ENCODE results near the gene DHODH.
"Not testable (repeated sequence)": the region's sequence is repeated elsewhere in the genome, so short reads cannot be mapped to it uniquely, and the experiment has no call there.

DHODH gene

DNA sequence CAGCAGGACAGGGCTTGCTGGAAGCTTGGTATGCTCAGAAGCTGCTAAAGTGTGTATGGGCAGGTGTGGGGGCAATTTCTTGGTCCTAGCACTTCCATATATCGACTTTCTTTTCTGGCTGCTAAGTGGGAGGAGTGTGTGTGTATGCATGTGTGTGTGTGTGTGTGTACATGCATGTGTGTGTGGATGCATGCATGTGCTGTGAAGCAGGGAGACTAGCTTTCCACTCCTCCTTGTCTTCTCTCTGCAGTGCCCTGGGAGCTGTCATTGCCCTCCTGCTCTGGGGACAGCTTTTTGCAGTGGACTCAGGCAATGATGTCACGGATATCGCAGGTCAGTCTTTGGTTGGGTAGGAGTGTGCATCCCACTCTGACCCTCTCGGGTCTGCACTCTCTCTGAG, 47.4 kb downstream of the DHODH start:
- DNase-seq = no peak

DNA sequence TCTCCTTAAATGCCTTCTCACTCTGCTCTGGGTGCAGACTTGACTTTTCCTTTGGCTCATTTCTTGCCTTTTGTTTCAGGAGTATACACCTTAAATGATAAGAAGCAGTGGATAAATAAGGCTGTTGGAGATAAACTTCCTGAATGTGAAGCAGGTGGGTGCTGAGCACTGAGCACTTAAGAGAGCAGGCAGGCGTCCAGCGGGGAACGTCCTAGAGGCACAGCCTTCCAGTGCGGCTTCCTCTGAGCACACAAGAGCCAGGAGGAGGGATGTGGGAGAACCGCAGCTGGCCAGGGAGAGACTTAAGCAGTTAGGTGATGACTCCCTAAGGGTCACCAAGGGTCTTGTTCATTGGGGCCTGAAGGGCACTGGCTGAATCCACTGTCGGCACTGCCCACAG, 48.8 kb downstream of the DHODH start:
- DNase-seq = not testable (repeated sequence)

DNA sequence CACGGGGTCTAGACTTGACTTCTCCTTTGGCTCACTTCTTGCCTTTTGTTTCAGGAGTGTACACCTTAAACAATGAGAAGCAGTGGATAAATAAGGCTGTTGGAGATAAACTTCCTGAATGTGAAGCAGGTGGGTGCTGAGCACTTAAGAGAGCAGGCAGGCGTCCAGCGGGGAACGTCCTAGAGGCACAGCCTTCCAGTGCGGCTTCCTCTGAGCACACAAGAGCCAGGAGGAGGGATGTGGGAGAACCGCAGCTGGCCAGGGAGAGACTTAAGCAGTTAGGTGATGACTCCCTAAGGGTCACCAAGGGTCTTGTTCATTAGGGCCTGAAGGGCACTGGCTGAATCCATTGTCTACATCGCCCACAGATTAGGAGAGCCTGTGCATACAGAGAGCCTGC, 50.5 kb downstream of the DHODH start:
- DNase-seq = not testable (repeated sequence)

DNA sequence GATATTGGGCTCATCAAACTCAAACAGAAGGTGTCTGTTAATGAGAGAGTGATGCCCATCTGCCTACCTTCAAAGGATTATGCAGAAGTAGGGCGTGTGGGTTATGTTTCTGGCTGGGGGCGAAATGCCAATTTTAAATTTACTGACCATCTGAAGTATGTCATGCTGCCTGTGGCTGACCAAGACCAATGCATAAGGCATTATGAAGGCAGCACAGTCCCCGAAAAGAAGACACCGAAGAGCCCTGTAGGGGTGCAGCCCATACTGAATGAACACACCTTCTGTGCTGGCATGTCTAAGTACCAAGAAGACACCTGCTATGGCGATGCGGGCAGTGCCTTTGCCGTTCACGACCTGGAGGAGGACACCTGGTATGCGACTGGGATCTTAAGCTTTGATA, 51.9 kb downstream of the DHODH start:
- no peak for DNase-seq

DNA sequence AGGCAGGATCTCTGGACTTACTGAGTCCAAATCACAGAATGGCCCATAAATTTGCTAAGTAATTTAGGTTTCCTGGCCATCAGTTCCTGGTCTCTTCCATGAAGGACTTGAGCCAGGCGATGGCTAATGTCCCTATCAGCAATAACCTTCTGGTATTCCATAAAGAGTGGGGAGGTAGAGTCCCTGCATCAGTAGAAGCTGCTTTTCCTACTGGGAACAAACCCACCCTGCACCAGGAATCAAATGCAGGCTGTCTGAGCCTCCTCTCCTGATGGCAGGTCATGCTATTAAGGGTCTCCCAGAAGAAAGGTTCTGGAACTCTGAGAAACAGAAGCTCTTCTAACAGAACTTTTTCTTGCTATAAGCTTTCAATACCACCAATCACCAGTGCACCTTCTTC, 53.0 kb downstream of the DHODH start:
- no peak for DNase-seq

DNA sequence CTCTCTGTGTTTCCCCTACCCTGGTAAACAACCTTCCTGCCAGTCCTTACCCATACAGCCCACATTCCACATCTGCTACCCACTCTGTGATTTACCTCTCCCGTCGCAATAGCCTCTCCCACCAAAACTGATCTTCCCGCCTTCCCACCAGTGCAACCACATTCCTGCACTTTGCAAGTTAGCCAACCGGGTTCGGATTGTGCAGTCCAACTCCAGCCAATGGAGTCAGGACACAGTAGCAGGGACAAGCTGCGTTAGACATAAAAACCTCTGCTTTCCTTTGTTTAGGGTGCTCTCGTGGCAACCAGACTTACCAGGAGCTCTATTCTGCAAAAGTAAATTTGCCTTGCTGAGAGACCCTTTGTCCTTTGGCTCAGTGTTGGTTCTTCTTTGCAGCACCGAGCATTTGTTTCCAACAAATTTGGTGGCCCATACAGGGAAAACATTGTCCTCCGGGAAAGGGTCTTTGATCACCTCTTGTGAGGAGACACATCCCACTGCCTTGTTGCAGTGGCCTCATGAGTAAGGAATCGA, 55.9 kb downstream of the DHODH start:
- no peak for DNase-seq

DNA sequence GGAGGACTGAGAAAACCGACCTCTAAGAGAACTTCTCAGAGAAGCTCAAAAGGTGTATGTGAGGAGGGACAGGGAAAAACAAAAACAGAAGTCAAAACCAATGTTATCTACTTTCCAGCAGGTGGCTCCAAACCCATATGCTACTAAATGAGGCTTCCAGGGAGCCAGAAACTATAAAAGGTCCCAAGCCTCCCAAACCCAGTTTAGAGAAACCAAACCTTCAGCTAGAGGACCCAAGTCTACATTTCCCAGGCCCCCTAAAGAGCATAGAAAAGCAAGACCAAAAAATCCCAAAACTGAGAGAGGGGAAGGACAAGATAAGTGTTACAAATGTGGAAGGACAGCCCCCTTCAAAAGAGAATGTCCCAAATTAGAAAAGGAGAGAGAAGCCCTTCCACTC, 58.2 kb downstream of the DHODH start:
- DNase-seq = no peak

DNA sequence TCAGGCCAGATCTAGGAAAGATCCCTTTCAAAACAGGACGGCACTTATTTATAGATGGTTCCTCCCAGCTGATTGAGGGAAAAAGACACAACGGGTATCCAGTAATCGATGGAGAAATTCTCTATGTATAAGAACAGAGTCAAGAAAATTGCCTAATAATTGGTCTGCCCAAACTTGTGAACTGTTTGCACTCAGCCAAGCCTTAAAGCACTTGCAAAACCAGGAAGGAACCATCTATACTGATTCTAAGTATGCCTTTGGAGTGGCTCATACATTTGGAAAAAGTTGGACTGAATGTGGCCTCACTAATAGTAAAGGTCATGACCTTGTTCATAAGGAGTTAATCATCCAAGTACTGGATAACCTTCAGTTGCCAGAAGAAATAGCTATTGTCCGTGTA, 60.4 kb downstream of the DHODH start:
- DNase-seq = no peak

DNA sequence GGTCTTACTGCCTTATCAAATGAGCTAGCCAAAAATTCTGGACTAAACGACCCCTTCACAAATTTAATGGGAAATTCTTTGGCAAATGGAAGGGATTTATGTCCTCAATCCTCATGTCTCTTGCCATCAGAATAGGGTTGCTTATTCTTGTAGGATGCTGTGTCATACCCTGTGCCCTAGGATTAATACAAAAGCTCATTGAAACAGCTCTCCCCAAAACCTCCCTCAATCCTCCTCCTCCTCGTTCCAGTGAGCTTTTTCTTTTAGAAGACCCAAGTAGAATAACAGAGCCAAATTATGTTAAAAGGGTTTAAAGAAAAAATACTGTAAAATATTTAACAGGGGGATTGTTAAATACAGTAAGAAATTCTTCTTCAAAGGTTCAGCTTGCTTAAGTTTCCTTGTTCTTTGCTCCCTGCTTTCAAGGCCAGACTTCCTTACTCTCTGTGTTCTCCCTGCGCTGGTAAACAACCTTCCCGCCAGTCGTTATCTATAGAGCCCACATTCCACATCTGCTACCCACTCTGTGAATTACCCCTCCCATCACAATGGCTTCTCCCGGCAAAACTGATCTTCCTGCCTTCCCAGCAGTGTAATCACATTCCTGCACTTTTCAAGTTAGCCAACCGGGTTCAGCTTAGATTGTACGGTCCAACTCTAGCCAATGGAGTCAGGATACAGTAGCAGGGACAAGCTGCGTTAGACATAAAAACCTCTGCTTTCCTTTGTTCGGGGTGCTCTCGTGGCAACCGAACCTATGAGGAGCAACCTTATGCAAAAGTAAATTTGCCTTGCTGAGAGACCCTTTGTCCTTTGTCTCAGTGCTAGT, 64.2 kb downstream of the DHODH start:
- no peak for DNase-seq

DNA sequence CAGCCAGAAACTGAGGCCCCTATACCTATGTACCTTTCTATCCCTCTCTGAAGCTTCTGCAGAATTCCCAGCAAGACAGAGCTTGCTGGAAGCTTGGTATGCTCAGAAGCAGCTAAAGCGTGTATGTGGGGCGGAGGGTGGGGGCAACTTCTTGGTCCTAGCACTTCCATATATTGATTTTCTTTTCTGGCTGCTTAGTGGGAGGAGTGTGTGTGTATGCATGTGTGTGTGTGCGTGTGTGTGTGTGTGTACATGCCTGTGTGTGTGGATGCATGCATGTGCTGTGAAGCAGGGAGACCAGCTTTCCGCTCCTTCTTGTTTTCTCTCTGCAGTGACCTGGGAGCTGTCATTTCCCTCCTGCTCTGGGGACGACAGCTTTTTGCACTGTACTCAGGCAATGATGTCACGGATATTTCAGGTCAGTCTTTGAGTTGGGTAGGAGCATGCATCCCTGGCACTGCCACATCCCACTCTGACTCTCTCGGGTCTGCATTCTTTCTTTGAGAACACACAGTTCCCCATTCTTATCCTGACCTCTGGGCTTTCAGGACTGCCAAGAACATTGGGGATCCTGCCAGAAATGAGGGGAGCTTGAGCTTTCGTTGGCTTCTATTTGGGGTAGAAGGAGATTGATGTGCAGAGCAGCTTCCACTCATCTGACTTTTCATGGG, 65.2 kb downstream of the DHODH start:
- no peak for DNase-seq

DNA sequence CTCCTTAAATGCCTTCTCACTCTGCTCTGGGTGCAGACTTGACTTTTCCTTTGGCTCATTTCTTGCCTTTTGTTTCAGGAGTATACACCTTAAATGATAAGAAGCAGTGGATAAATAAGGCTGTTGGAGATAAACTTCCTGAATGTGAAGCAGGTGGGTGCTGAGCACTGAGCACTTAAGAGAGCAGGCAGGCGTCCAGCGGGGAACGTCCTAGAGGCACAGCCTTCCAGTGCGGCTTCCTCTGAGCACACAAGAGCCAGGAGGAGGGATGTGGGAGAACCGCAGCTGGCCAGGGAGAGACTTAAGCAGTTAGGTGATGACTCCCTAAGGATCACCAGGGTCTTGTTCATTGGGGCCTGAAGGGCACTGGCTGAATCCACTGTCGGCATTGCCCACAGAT, 66.5 kb downstream of the DHODH start:
- not testable (repeated sequence) for DNase-seq

Measured in activated CD4-positive, CD25-positive, alpha-beta regulatory T cell treated with anti-CD3 and anti-CD28 coated beads, Interleukin-2, amount 50 U/mL, for 72 hours (primary cell).